Natural killer cell (primary cell): ENCODE measurements around the gene FRY. TPM values are rescaled to one million over a fixed set of nuclear protein-coding genes. Genes with fewer than 3 reads are reported as not detected.

ENCODE experiments used
- ATAC-seq, 3 donors: fragments of 150-1000 bp in 2 of 3; fragments of 200-7000 bp in 1 of 3; cut with Tn5 transposase; 1 replicate in 1 of 3; 2 replicates in 2 of 3; pipeline ENCODE4 v1.10.0; 2021; ENCODE audit warnings: mild to moderate bottlenecking in 2 of 3, moderate library complexity in 2 of 3
- DNase-seq, 2 donors: peaks; one replicate each; pipeline versions ENCODE4 v3.0.0 to v3.0.0-alpha.2; 2013 to 2021; ENCODE audit warnings: mixed read lengths in 1 of 2
- H3K27ac ChIP-seq: one replicate; pipeline ENCODE4 v1.5.1; 2013; ENCODE audit warnings: mild to moderate bottlenecking, low read length
- H3K27me3 ChIP-seq: one replicate; pipeline ENCODE4 v1.6.1; 2013; ENCODE audit warnings: low read length; ENCODE audit not compliant: control insufficient read depth, insufficient read depth
- H3K36me3 ChIP-seq: one replicate; pipeline ENCODE4 v1.6.1; 2013; ENCODE audit warnings: low read length; ENCODE audit not compliant: control insufficient read depth, insufficient read depth
- H3K4me1 ChIP-seq: one replicate; pipeline ENCODE4 v1.6.1; 2013; ENCODE audit warnings: low read length; ENCODE audit not compliant: control insufficient read depth, insufficient read depth
- H3K4me3 ChIP-seq: one replicate; pipeline ENCODE4 v1.5.1; 2013; ENCODE audit warnings: low read length
- H3K9me3 ChIP-seq: one replicate; pipeline ENCODE4 v1.6.1; 2013; ENCODE audit warnings: low read length; ENCODE audit not compliant: control insufficient read depth, insufficient read depth
- H3K27ac Mint-ChIP-seq, 2 donors: one replicate each; pipeline ENCODE4 v1.8.0; 2022; ENCODE audit warnings: mild to moderate bottlenecking in 2 of 2, mixed read lengths in 2 of 2, moderate library complexity in 1 of 2
- H3K27me3 Mint-ChIP-seq, 2 donors: one replicate each; pipeline ENCODE4 v1.8.0; 2022; ENCODE audit warnings: low read depth in 2 of 2, mixed read lengths in 2 of 2
- H3K36me3 Mint-ChIP-seq: one replicate; pipeline ENCODE4 v1.8.0; 2022; ENCODE audit warnings: mixed read lengths
- H3K4me1 Mint-ChIP-seq, 2 donors: one replicate each; pipeline ENCODE4 v1.8.0; 2022; ENCODE audit warnings: mixed read lengths in 2 of 2
- H3K4me3 Mint-ChIP-seq: one replicate; pipeline ENCODE4 v1.8.0; 2022; ENCODE audit warnings: mild to moderate bottlenecking, moderate library complexity, mixed read lengths
- H3K9me3 Mint-ChIP-seq, 2 donors: one replicate each; pipeline ENCODE4 v1.8.0; 2022; ENCODE audit warnings: mixed read lengths in 2 of 2
- WGBS: methylation state at CpG from one replicate; pipeline ENCODE4 v1.1.7; 2013; ENCODE audit warnings: missing lambda C conversion rate; ENCODE audit not compliant: insufficient coverage; 5-methylcytosine and 5-hydroxymethylcytosine counted together
- intact Hi-C: fragments of 100-400 bp; cut with micrococcal nuclease; formaldehyde crosslinking; loops from one replicate; pipeline ENCODE4 v1.14.2; 2022
- total RNA-seq, 4 donors: library from RNA; stranded (reverse); fragments of 120-200 nt in 1 of 4; gene quantifications; one replicate each; pipeline versions ENCODE4 v1.2.3 to v1.2.4, GENCODE V29; 2013 to 2022
- TF ChIP-seq, protein P1 (sequence below): fragments of 200-600 bp; IDR thresholded peaks from one replicate; pipeline ENCODE4 v1.8.0; 2022; ENCODE audit warnings: antibody characterized with exemption

FRY gene
- total RNA-seq, 3 donors from 2014 or later (not counting 1 experiment from before 2014, with no cell fraction given): 25.1 to 52.1 (median 27.4) TPM

GRCh38 chr13:32168131-32168530 lies 136.6 kb downstream of the FRY start:
- 65% methylated on average over 1 of the region's 1 CpG for WGBS
- no peak for ATAC-seq

GRCh38 chr13:32170841-32171240 lies 139.3 kb downstream of the FRY start:
- no peak for ATAC-seq
- no peaks in the 10 kb centered on the region for H3K36me3 Mint-ChIP-seq
- no peak overlapping the region for H3K27ac Mint-ChIP-seq
- no peak overlapping the region for H3K4me3 Mint-ChIP-seq
- no peak for DNase-seq
- no peaks in the 10 kb centered on the region for H3K27me3 Mint-ChIP-seq
- Histone ChIP-seq H3K9me3 (no peaks in the 10 kb centered on the region), H3K27me3 (no peaks in the 10 kb centered on the region), H3K36me3 (peaks cover 2% of the 10 kb centered on the region), H3K4me3 (no peak overlapping the region), H3K4me1 (no peaks in the 10 kb centered on the region), H3K27ac (no peak overlapping the region)
- H3K9me3 Mint-ChIP-seq: no peaks in the 10 kb centered on the region
- TF ChIP-seq, protein P1, sequence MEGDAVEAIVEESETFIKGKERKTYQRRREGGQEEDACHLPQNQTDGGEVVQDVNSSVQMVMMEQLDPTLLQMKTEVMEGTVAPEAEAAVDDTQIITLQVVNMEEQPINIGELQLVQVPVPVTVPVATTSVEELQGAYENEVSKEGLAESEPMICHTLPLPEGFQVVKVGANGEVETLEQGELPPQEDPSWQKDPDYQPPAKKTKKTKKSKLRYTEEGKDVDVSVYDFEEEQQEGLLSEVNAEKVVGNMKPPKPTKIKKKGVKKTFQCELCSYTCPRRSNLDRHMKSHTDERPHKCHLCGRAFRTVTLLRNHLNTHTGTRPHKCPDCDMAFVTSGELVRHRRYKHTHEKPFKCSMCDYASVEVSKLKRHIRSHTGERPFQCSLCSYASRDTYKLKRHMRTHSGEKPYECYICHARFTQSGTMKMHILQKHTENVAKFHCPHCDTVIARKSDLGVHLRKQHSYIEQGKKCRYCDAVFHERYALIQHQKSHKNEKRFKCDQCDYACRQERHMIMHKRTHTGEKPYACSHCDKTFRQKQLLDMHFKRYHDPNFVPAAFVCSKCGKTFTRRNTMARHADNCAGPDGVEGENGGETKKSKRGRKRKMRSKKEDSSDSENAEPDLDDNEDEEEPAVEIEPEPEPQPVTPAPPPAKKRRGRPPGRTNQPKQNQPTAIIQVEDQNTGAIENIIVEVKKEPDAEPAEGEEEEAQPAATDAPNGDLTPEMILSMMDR: no peak
- H3K4me1 Mint-ChIP-seq: no peaks in the 10 kb centered on the region
- intact Hi-C loops: no loop called here
- WGBS: 98% methylated on average over 4 of the region's 4 CpGs

More at GRCh38 chr13:32168131-32168530, 136.6 kb downstream of the FRY start:
- Mint-ChIP-seq H3K36me3 (no peaks in the 10 kb centered on the region), H3K27me3 (no peaks in the 10 kb centered on the region), H3K4me1 (no peaks in the 10 kb centered on the region), H3K9me3 (no peaks in the 10 kb centered on the region), H3K27ac (no peak overlapping the region), H3K4me3 (no peak overlapping the region)
- TF ChIP-seq, protein P1: no peak
- Histone ChIP-seq H3K27ac (no peak overlapping the region), H3K4me1 (no peaks in the 10 kb centered on the region), H3K27me3 (no peaks in the 10 kb centered on the region), H3K36me3 (no peaks in the 10 kb centered on the region), H3K4me3 (no peak overlapping the region), H3K9me3 (no peaks in the 10 kb centered on the region)
- no peak for DNase-seq
- intact Hi-C loops: no loop called here

DNA sequence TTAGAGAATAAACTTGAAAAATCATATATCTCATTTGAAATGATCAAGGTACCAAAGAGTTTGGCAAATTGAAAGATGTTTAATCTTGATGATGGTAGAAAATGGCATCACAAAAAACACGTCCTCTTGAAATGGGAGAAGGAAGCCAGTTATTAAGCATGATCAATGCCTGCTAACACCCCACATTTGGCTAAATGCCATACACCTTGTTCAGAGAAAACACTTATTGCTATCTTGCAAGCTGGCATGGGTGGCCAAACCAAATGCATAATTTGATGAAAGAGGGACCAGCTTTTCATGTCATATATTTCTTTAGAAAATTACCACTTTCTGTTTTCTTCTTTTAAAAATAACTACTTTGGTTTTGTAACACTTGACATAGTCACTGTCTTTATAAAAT lies 142.3 kb downstream of the FRY start:
- no peaks in the 10 kb centered on the region for H3K4me1 Mint-ChIP-seq
- no peaks in the 10 kb centered on the region for H3K36me3 Mint-ChIP-seq
- no peak for ATAC-seq
- WGBS: 67% methylated on average over 1 of the region's 1 CpG
- no peak overlapping the region for H3K4me3 ChIP-seq
- peaks cover 2% of the 10 kb centered on the region for H3K36me3 ChIP-seq
- H3K27me3 ChIP-seq: no peaks in the 10 kb centered on the region
- no peak for DNase-seq
- H3K4me1 ChIP-seq: no peaks in the 10 kb centered on the region
- TF ChIP-seq, protein P1: no peak
- no peak overlapping the region for H3K27ac Mint-ChIP-seq
- no peaks in the 10 kb centered on the region for H3K27me3 Mint-ChIP-seq
- no peaks in the 10 kb centered on the region for H3K9me3 Mint-ChIP-seq
- intact Hi-C loops: no loop called here
- H3K4me3 Mint-ChIP-seq: no peak overlapping the region
- H3K9me3 ChIP-seq: no peaks in the 10 kb centered on the region
- no peak overlapping the region for H3K27ac ChIP-seq

DNA sequence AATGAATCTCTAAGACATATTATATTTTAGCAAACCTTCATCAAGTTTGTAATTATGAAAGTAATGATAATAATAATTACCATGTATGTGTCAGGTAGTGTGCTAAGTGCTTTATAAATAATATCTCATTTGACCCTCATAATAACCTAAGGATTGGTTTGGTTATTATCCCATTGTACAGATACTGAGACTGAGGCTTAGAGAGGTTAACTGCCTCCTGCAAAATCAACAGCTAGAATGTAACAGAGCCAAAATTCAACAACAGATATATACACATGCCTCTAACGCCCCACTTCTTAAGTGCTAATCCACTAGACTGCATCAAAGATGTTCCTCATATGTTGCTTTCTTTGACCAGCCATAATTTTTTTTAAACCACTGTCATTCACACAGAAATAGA lies 142.8 kb downstream of the FRY start:
- Histone ChIP-seq H3K4me3 (no peak overlapping the region), H3K9me3 (no peaks in the 10 kb centered on the region), H3K4me1 (no peaks in the 10 kb centered on the region), H3K27me3 (no peaks in the 10 kb centered on the region), H3K27ac (no peak overlapping the region), H3K36me3 (peaks cover 2% of the 10 kb centered on the region)
- intact Hi-C loops: no loop called here
- TF ChIP-seq, protein P1: no peak
- Mint-ChIP-seq H3K4me3 (no peak overlapping the region), H3K9me3 (no peaks in the 10 kb centered on the region), H3K4me1 (no peaks in the 10 kb centered on the region), H3K27ac (no peak overlapping the region), H3K27me3 (no peaks in the 10 kb centered on the region), H3K36me3 (no peaks in the 10 kb centered on the region)
- no peak for ATAC-seq
- DNase-seq: no peak
- 87% methylated on average over 1 of the region's 1 CpG for WGBS
